ENCODE results near the gene LINC00305.

DNA sequence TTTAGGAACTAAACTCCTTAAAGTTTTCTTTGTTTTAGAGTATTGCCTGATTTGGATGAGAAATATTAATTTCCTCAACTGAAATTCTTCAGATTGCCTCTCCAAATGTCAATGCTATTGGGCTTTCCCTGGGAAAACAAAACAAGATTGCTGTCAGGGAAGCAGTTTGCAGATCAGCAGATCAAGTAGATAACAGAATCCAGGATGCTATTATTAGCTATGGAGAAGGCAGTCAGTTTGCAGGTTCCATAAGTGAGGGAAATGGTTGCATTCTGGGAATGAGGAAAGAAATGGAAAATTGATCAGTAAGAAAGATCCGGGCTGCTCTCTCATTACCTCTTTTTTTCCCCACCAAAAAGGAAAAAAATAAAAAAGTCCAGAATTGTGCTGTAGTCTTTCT lies 11.0 kb downstream of the LINC00305 start:
- TF ChIP-seq, protein P1, sequence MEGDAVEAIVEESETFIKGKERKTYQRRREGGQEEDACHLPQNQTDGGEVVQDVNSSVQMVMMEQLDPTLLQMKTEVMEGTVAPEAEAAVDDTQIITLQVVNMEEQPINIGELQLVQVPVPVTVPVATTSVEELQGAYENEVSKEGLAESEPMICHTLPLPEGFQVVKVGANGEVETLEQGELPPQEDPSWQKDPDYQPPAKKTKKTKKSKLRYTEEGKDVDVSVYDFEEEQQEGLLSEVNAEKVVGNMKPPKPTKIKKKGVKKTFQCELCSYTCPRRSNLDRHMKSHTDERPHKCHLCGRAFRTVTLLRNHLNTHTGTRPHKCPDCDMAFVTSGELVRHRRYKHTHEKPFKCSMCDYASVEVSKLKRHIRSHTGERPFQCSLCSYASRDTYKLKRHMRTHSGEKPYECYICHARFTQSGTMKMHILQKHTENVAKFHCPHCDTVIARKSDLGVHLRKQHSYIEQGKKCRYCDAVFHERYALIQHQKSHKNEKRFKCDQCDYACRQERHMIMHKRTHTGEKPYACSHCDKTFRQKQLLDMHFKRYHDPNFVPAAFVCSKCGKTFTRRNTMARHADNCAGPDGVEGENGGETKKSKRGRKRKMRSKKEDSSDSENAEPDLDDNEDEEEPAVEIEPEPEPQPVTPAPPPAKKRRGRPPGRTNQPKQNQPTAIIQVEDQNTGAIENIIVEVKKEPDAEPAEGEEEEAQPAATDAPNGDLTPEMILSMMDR (IDR thresholded peaks at IDR 0.05) = no peak
- no peak for TF ChIP-seq POLR2A (IDR thresholded peaks at IDR 0.05)
